NCI-H510A (cell line): Measurements from ENCODE around the gene UMAD1.

Experiments used
- DNase-seq: peaks from one replicate; lab custom pipeline; 2025; lab: John Stamatoyannopoulos, UW

The UMAD1 gene

GRCh38 chr7:7640221-7641128 lies at the start of gene UMAD1:
Gene UMAD1, plus strand, starts transcription at chr7:7640752. Its CDS starts 32,620 bp downstream, at chr7:7673372.
- DNase-seq = peak; percentile 98

- no peak for DNase-seq
These were observed 45.1 kb upstream of the UMAD1 start for GRCh38 chr7:7595451-7595850.

- no peak for DNase-seq
These were observed 44.4 kb upstream of the UMAD1 start for GRCh38 chr7:7596176-7596575.

GRCh38 chr7:7607010-7607409 lies 33.5 kb upstream of the UMAD1 start:
- DNase-seq = no peak

GRCh38 chr7:7609330-7609729 lies 31.2 kb upstream of the UMAD1 start:
- DNase-seq = no peak

GRCh38 chr7:7612519-7612918 lies 28.0 kb upstream of the UMAD1 start:
- DNase-seq = no peak

- no peak for DNase-seq
These were observed 27.3 kb upstream of the UMAD1 start for GRCh38 chr7:7613210-7613609.

GRCh38 chr7:7614018-7614741 lies 26.4 kb upstream of the UMAD1 start:
- no peak for DNase-seq

- DNase-seq = no peak
These were observed 23.0 kb upstream of the UMAD1 start for GRCh38 chr7:7617550-7617949.

GRCh38 chr7:7618410-7618809 lies 22.1 kb upstream of the UMAD1 start:
- no peak for DNase-seq

- no peak for DNase-seq
These were observed 20.3 kb upstream of the UMAD1 start for GRCh38 chr7:7620236-7620635.

- DNase-seq = no peak
These were observed 19.8 kb upstream of the UMAD1 start for GRCh38 chr7:7620644-7621210.

GRCh38 chr7:7628476-7628875 lies 12.1 kb upstream of the UMAD1 start:
- DNase-seq = no peak

- DNase-seq = no peak
These were observed 9.8 kb upstream of the UMAD1 start for GRCh38 chr7:7630626-7631329.

- DNase-seq = no peak
These were observed 1.1 kb upstream of the UMAD1 start for GRCh38 chr7:7639421-7639820.

GRCh38 chr7:7639847-7640220 lies 718 bp upstream of the UMAD1 start:
- no peak for DNase-seq

GRCh38 chr7:7641129-7641663 lies 644 bp downstream of the UMAD1 start:
- no peak for DNase-seq

GRCh38 chr7:7642081-7642480 lies 1.5 kb downstream of the UMAD1 start:
- no peak for DNase-seq

- no peak for DNase-seq
These were observed 7.0 kb downstream of the UMAD1 start for GRCh38 chr7:7647495-7648036.

GRCh38 chr7:7650682-7651206 lies 10.2 kb downstream of the UMAD1 start:
- DNase-seq = no peak

- no peak for DNase-seq
These were observed 10.9 kb downstream of the UMAD1 start for GRCh38 chr7:7651479-7651878.
